Mucosa of descending colon (tissue), 3 donors: ENCODE results near the gene B3GAT3. TPM values are rescaled to one million over a fixed set of nuclear protein-coding genes. Genes with fewer than 3 reads are reported as not detected.
"Not testable (repeated sequence)": the region's sequence is repeated elsewhere in the genome, so short reads cannot be mapped to it uniquely, and the experiment has no call there.

ENCODE experiments used
- ATAC-seq: fragments of 200-7000 bp; cut with Tn5 transposase; one replicate; pipeline ENCODE4 v1.9.1; 2020; ENCODE audit warnings: mild to moderate bottlenecking, moderate library complexity
- DNase-seq, 3 donors: peaks; one replicate each; pipeline ENCODE4 v3.0.0-alpha.2; 2020
- H3K36me3 ChIP-seq: fragments of 200-600 bp; one replicate; pipeline ENCODE4 v1.8.0; 2021; ENCODE audit warnings: low read depth, mild to moderate bottlenecking
- H3K4me1 ChIP-seq: fragments of 200-600 bp; one replicate; pipeline ENCODE4 v1.8.0; 2021; ENCODE audit warnings: low read depth, mild to moderate bottlenecking
- H3K4me3 ChIP-seq: fragments of 200-600 bp; one replicate; pipeline ENCODE4 v1.8.0; 2021; ENCODE audit warnings: mild to moderate bottlenecking
- H3K9me3 ChIP-seq: fragments of 200-600 bp; one replicate; pipeline ENCODE4 v1.8.0; 2021; ENCODE audit warnings: mild to moderate bottlenecking
- intact Hi-C, 2 donors: fragments of 100-400 bp; cut with DNase I in 1 of 2; cut with micrococcal nuclease in 1 of 2; formaldehyde crosslinking; loops; one replicate each; pipeline versions ENCODE4 v1.11.0 to v1.11.1; 2022; cut with DNase I, micrococcal nuclease
- total RNA-seq, 3 donors: library from RNA; stranded (reverse); fragmentation: NEBNext Ultra II Directional in 2 of 3; extraction: Animal tissue kit (Norgen Biotek cat#: 25700) in 2 of 3; gene quantifications; one replicate each; pipeline versions ENCODE4 v1.2.1 to v1.2.4, GENCODE V29; 2021 to 2023
- TF ChIP-seq, protein P1 (sequence below): fragments of 200-600 bp; IDR thresholded peaks from one replicate; pipeline ENCODE4 v1.8.0; 2022; ENCODE audit warnings: antibody characterized with exemption, mild to moderate bottlenecking
- donor health status: DM: no; HTN: no; CAD: no; lungs with moderate emphysema.
- donor health status: DM: no; HTN: no; CAD: no.
- donor health status: DM: no; HTN: yes; CAD: no.

Gene B3GAT3
- total RNA-seq, 3 donors from 2014 or later = 27.3 to 34.2 (median 29.1) TPM

DNA sequence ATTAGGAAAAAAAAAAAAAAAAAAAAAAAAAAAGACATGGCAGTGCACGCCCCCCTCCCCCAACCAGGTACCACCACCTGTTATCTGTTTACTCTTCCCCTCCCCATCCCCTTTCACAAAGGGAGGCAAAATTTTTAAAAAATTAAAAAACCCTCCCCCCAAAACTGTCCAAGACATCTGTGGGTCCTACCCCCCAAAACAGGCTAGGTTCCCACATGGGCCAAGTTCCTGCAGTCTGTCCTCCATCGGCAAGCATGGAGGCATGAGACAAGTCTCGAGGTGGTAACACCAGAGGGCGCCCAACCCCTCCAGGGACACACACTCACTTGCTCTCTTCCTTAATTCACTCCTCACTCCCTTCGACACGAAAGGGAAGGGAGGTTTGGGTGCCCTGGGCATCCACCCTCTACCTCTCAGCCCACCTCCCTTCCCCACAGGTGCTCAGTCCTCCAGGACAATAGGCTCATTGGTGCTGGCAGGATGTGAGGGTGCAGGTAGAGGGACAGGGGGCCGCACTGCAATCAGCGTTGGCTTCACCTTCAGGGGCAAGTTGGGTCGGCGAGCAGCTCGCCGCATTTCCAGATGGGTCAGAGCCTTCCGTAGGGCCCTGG lies 28.2 kb downstream of the B3GAT3 start:
- DNase-seq (peak; percentile 85 to 95 (median 89)), ATAC-seq (peak; percentile 47)
- no peaks in the 10 kb centered on the region for H3K36me3 ChIP-seq
- H3K9me3 ChIP-seq = no peaks in the 10 kb centered on the region
- H3K4me3 ChIP-seq = no peak overlapping the region
- intact Hi-C loops = no loop called here
- H3K4me1 ChIP-seq = peaks cover 20% of the 10 kb centered on the region
- TF ChIP-seq, protein P1, sequence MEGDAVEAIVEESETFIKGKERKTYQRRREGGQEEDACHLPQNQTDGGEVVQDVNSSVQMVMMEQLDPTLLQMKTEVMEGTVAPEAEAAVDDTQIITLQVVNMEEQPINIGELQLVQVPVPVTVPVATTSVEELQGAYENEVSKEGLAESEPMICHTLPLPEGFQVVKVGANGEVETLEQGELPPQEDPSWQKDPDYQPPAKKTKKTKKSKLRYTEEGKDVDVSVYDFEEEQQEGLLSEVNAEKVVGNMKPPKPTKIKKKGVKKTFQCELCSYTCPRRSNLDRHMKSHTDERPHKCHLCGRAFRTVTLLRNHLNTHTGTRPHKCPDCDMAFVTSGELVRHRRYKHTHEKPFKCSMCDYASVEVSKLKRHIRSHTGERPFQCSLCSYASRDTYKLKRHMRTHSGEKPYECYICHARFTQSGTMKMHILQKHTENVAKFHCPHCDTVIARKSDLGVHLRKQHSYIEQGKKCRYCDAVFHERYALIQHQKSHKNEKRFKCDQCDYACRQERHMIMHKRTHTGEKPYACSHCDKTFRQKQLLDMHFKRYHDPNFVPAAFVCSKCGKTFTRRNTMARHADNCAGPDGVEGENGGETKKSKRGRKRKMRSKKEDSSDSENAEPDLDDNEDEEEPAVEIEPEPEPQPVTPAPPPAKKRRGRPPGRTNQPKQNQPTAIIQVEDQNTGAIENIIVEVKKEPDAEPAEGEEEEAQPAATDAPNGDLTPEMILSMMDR = peak; percentile 61

DNA sequence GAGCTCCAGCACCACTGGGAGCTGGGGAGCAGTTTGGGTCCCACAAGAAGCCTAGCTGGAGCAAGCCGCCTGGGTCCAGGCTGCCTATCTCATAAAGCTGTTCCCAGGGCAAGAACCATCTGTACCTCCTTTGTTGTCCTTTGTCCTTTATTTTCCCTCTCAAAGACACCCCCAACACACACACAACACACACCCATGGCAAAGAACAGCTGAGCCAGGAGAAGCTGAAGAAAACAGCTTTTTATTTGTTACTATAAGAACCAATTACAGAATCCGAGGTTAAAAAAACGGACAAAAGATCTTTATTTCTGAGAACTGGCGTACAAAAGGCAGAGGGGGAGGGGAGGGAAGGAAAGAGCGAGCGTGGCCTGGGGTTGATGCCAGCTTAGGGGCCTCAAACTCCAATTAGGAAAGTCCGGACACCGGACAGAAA lies 28.8 kb downstream of the B3GAT3 start:
- Histone ChIP-seq H3K36me3 (no peaks in the 10 kb centered on the region), H3K4me1 (peaks cover 20% of the 10 kb centered on the region), H3K4me3 (no peak overlapping the region), H3K9me3 (no peaks in the 10 kb centered on the region)
- intact Hi-C loops = no loop called here
- ATAC-seq (no peak), DNase-seq (peak in 2 of 3 donors; percentile 28 to 43)
- TF ChIP-seq, protein P1 = no peak

DNA sequence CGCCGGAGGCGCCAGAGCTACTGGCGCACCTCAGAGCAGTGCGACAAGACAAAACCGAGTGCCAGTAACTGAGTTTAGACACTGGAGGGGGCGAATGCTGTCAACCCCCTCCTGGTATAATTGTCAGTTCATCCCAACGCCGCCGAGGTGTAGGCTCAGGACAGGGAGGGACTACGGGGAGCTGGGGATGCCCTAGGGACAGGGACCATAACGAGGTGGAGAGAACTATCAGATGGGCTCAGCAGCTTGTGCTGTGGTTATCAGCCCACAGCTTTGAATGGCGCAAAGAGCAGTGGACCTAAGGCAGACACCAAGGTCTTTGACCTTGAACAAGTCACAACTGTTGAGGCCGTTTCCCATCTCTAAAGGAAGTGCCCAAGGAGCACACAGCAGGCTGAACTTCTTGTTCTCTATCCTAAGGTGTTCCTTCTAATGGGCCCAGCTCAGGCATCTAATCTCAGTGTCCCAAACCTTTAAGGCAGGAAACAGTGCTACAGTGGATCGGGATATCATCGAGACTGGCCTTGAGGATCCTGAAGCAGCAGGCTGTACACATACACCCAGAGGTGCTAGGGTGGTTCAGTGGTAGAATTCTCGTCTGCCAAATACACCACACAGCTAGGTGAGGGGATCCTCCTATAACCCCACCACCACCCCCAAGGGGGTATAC lies 29.5 kb downstream of the B3GAT3 start:
- ATAC-seq = no peak

DNA sequence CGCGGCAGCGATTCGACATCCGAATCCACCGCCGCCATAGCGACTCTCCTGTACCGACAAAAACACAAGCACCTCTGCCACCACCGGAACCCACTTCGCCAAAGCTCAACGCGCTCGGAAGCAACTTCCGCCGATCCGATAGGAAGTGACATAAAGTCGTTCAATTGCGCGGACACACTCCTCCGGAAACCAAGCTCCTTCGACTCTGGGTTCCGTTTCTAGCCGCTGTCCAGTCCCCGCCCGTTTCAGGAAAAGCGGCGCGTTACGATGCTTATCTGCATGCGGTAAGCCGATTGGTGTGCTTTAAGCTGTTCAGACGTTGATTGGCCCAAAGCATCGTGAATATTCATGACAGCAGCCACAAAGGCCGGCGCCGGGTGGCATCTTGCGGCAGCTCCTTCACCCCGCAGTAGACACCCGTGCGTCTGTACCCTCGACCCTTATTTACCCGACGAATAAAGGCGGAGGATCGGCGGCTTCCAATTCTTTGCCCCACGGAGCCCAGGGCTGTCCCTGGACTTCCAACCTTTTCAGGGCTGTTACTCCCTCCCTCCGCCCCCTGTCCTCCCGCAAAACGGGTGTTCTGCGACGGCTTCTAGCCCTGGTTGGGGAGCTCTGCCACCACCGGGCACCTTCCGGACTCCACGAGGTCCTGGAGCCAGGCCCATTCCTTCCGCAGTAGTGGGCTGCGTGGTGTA lies 30.2 kb downstream of the B3GAT3 start, which contains the start of gene TUT1:
Gene TUT1 (minus strand): TSS at position 76 of the 698 bp plus-strand sequence. CDS start 38 bp downstream, at position 38.
- peak; percentile 96 to 97 (median 97) for DNase-seq
- Histone ChIP-seq H3K9me3 (no peaks in the 10 kb centered on the region), H3K4me3 (peak within 1 kb of the TSS; percentile 67), H3K4me1 (peaks cover 20% of the 10 kb centered on the region), H3K36me3 (no peaks in the 10 kb centered on the region)
- ATAC-seq = peak; percentile 92
- TF ChIP-seq, protein P1 = no peak
- intact Hi-C loops = no loop called here

More for the DNA sequence above, 29.5 kb downstream of the B3GAT3 start:
- Histone ChIP-seq H3K36me3 (no peaks in the 10 kb centered on the region), H3K4me1 (peaks cover 20% of the 10 kb centered on the region), H3K9me3 (no peaks in the 10 kb centered on the region), H3K4me3 (no peak overlapping the region)
- intact Hi-C loops = no loop called here
- DNase-seq = no peak
- TF ChIP-seq, protein P1 = no peak

DNA sequence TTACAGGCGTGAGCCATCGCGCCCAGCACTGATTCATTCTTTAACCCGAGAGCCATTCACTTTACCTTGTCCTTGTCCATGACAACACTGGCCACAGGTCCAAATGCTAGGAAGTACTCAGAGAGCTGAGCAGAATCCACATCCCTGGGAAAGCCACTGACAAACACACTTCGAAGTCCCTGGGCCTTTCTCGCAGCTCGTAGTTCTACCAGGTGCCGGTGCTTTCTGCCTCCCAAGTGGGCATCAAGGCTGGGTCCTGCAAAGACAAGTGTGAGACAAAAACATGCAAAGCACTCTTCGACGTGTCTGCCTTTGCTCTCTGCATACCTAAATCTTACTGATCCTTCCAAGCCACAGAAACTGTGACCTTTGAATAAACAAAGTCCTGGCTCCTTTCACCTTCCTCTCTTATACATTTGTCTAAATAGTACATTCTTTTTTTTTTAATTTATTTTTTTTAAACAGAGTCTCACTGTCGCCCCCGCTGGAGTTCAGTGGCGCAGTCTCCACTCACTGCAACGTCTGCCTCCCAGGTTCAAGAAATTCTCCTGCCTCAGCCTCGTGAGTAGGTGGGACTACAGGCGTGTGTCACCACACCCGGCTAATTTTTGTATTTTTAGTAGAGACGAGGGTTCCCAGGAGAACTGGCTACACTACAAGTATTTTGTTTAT lies 32.7 kb downstream of the B3GAT3 start:
- no peak overlapping the region for H3K4me3 ChIP-seq
- H3K4me1 ChIP-seq = peaks cover 22% of the 10 kb centered on the region
- H3K36me3 ChIP-seq = no peaks in the 10 kb centered on the region
- H3K9me3 ChIP-seq = no peaks in the 10 kb centered on the region
- TF ChIP-seq, protein P1 = no peak
- intact Hi-C loops = no loop called here
- DNase-seq (peak in 1 of 3 donors; percentile 23), ATAC-seq (no peak)

DNA sequence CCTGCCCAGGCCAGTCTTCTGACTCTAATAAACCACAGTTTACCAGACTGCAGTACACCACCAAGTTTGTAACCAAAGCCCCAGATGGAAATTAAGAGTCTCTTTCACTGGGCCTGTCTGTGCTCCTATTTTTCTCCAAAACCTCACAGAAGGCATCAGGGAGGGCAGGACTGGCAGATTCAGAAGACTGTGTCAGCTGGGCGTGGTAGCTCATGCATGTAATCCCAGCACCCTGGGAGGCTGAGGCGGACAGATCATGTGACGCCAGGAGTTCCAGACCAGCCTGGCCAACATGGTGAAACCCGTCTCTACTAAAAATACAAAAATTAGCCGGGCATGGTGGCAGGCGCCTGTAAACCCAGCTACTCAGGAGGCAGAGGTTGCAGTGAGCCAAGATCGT lies 36.4 kb downstream of the B3GAT3 start:
- ATAC-seq, H3K4me1 ChIP-seq, H3K36me3 ChIP-seq, H3K4me3 ChIP-seq, H3K9me3 ChIP-seq, DNase-seq, intact Hi-C loops: not testable (repeated sequence)

DNA sequence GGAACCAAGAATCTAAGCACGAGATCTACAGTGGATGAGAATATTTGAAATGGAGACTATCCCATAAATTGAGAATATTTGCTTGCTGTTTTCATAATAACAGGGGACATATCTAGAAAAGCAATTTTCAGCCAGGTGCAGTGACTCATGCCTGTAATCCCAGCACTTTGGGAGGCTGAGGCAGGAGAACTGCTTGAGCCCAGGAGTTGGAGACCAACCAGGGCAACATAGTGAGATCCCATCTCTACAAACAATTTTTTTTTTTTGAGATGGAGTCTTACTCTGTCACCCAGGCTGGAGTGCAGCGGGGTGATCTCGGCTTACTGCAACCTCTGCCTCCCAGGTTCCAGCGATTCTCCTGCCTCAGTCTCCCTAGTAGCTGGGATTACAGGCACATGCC lies 40.1 kb downstream of the B3GAT3 start:
- H3K4me3 ChIP-seq, H3K36me3 ChIP-seq, ATAC-seq, H3K9me3 ChIP-seq, H3K4me1 ChIP-seq, intact Hi-C loops: not testable (repeated sequence)
- peak in 1 of 3 donors; percentile 4 for DNase-seq
